SIG-M5 (cell line): Measurements from ENCODE around the gene GPC5.
"Not testable (repeated sequence)": the region's sequence is repeated elsewhere in the genome, so short reads cannot be mapped to it uniquely, and the experiment has no call there.

Experiments
- DNase-seq: peaks from one replicate; lab custom pipeline; 2025; lab: John Stamatoyannopoulos, UW

GPC5 gene

GRCh38 chr13:92473765-92474475 lies 1075.5 kb downstream of the GPC5 start:
- no peak for DNase-seq

GRCh38 chr13:92480387-92480786 lies 1082.0 kb downstream of the GPC5 start:
- DNase-seq: no peak

- not testable (repeated sequence) for DNase-seq
Observed at GRCh38 chr13:92482790-92483189, 1084.4 kb downstream of the GPC5 start.

- no peak for DNase-seq
Observed at GRCh38 chr13:92483894-92484293, 1085.5 kb downstream of the GPC5 start.

- DNase-seq: no peak
Observed at GRCh38 chr13:92487238-92487637, 1088.8 kb downstream of the GPC5 start.

GRCh38 chr13:92488249-92488852 lies 1089.9 kb downstream of the GPC5 start:
- DNase-seq: no peak

- DNase-seq: no peak
Observed at GRCh38 chr13:92491839-92492238, 1093.4 kb downstream of the GPC5 start.

GRCh38 chr13:92494915-92495314 lies 1096.5 kb downstream of the GPC5 start:
- no peak for DNase-seq

GRCh38 chr13:92500192-92500591 lies 1101.8 kb downstream of the GPC5 start:
- DNase-seq: no peak

GRCh38 chr13:92510416-92510815 lies 1112.0 kb downstream of the GPC5 start:
- no peak for DNase-seq

GRCh38 chr13:92512852-92513251 lies 1114.4 kb downstream of the GPC5 start:
- no peak for DNase-seq

- DNase-seq: no peak
Observed at GRCh38 chr13:92513672-92514071, 1115.3 kb downstream of the GPC5 start.

- no peak for DNase-seq
Observed at GRCh38 chr13:92514420-92515125, 1116.2 kb downstream of the GPC5 start.

- DNase-seq: not testable (repeated sequence)
Observed at GRCh38 chr13:92516878-92517277, 1118.5 kb downstream of the GPC5 start.

GRCh38 chr13:92518622-92519021 lies 1120.2 kb downstream of the GPC5 start:
- not testable (repeated sequence) for DNase-seq

- DNase-seq: no peak
Observed at GRCh38 chr13:92530364-92530763, 1131.9 kb downstream of the GPC5 start.

- no peak for DNase-seq
Observed at GRCh38 chr13:92535222-92536006, 1137.0 kb downstream of the GPC5 start.

- DNase-seq: no peak
Observed at GRCh38 chr13:92537471-92537870, 1139.0 kb downstream of the GPC5 start.

GRCh38 chr13:92538164-92538563 lies 1139.7 kb downstream of the GPC5 start:
- no peak for DNase-seq

- not testable (repeated sequence) for DNase-seq
Observed at GRCh38 chr13:92539148-92539547, 1140.7 kb downstream of the GPC5 start.

GRCh38 chr13:92547266-92547665 lies 1148.8 kb downstream of the GPC5 start:
- DNase-seq: no peak

- no peak for DNase-seq
Observed at GRCh38 chr13:92549276-92549675, 1150.9 kb downstream of the GPC5 start.
